WERI-Rb-1 (cell line): ENCODE results near the gene DROSHA.

Experiments
- DNase-seq: peaks from one replicate; pipeline ENCODE4 v3.0.0-alpha.2; 2020
- H3K27ac ChIP-seq: fragments of 250-450 bp; sonication (Bioruptor Pico); 2 replicates; pipeline ENCODE4 v1.5.1; 2020; ENCODE audit warnings: mild to moderate bottlenecking, moderate library complexity
- H3K27me3 ChIP-seq: fragments of 250-450 bp; sonication (Bioruptor Pico); 2 replicates; pipeline ENCODE4 v1.5.1; 2021; ENCODE audit warnings: mild to moderate bottlenecking, low read depth, moderate library complexity; ENCODE audit not compliant: insufficient read depth, severe bottlenecking
- H3K36me3 ChIP-seq: fragments of 250-450 bp; sonication (Bioruptor Pico); 2 replicates; pipeline ENCODE4 v1.5.1; 2020; ENCODE audit warnings: mild to moderate bottlenecking, moderate library complexity
- H3K4me3 ChIP-seq: 2 replicates; pipeline ENCODE4 v1.5.1; 2011; ENCODE audit warnings: low read depth, mild to moderate bottlenecking, control low read depth, low read length
- H3K9me3 ChIP-seq: fragments of 250-450 bp; sonication (Bioruptor Pico); 2 replicates; pipeline ENCODE4 v1.5.1; 2021; ENCODE audit warnings: mild to moderate bottlenecking, moderate library complexity; ENCODE audit not compliant: severe bottlenecking
- CTCF ChIP-seq: IDR thresholded peaks from 2 replicates; pipeline ENCODE4 v1.5.1; 2011; ENCODE audit warnings: low read depth, mild to moderate bottlenecking, control low read depth, inconsistent platforms, low read length

The DROSHA gene

GRCh38 chr5:31523041-31523440, 8.9 kb downstream of the DROSHA start:
- Histone ChIP-seq H3K9me3 (no peaks in the 10 kb centered on the region), H3K27me3 (no peaks in the 10 kb centered on the region), H3K27ac (no peak overlapping the region), H3K36me3 (peaks cover 74% of the 10 kb centered on the region), H3K4me3 (no peak overlapping the region)
- no peak for TF ChIP-seq CTCF
- no peak for DNase-seq

- H3K36me3 ChIP-seq, result peaks cover 80% of the 10 kb centered on the region
- no peak overlapping the region for H3K27ac ChIP-seq
- no peak overlapping the region for H3K4me3 ChIP-seq
- no peaks in the 10 kb centered on the region for H3K9me3 ChIP-seq
- no peak for DNase-seq
- no peak for TF ChIP-seq CTCF
- no peaks in the 10 kb centered on the region for H3K27me3 ChIP-seq
Measured at GRCh38 chr5:31516802-31517201, 15.1 kb downstream of the DROSHA start.

GRCh38 chr5:31511305-31511704, 20.6 kb downstream of the DROSHA start:
- peaks cover 96% of the 10 kb centered on the region for H3K36me3 ChIP-seq

GRCh38 chr5:31504529-31504928, 27.4 kb downstream of the DROSHA start:
- Histone ChIP-seq H3K9me3 (no peaks in the 10 kb centered on the region), H3K27ac (no peak overlapping the region), H3K4me3 (no peak overlapping the region), H3K36me3 (peaks cover 98% of the 10 kb centered on the region), H3K27me3 (no peaks in the 10 kb centered on the region)
- no peak for DNase-seq
- no peak for TF ChIP-seq CTCF

More at GRCh38 chr5:31511305-31511704, 20.6 kb downstream of the DROSHA start:
- H3K9me3 ChIP-seq, result no peaks in the 10 kb centered on the region
- no peak overlapping the region for H3K4me3 ChIP-seq
- H3K27ac ChIP-seq, result no peak overlapping the region
- no peak for DNase-seq
- no peak for TF ChIP-seq CTCF
- H3K27me3 ChIP-seq, result no peaks in the 10 kb centered on the region

GRCh38 chr5:31502506-31502905, 29.4 kb downstream of the DROSHA start:
- Histone ChIP-seq H3K9me3 (no peaks in the 10 kb centered on the region), H3K36me3 (peaks cover 98% of the 10 kb centered on the region), H3K27me3 (no peaks in the 10 kb centered on the region), H3K4me3 (no peak overlapping the region), H3K27ac (no peak overlapping the region)
- TF ChIP-seq CTCF, result no peak
- DNase-seq, result no peak

GRCh38 chr5:31500256-31500655, 31.6 kb downstream of the DROSHA start:
- TF ChIP-seq CTCF, result no peak
- H3K36me3 ChIP-seq, result peaks cover 99% of the 10 kb centered on the region

More at GRCh38 chr5:31500256-31500655, 31.6 kb downstream of the DROSHA start:
- Histone ChIP-seq H3K27ac (no peak overlapping the region), H3K9me3 (no peaks in the 10 kb centered on the region), H3K27me3 (no peaks in the 10 kb centered on the region), H3K4me3 (no peak overlapping the region)
- DNase-seq, result no peak
